CD14-positive monocyte (primary cell): ENCODE data around the gene USP15. TPM values are rescaled to one million over a fixed set of nuclear protein-coding genes. Genes with fewer than 3 reads are reported as not detected.

Source experiments
- DNase-seq, 3 donors: peaks; one replicate each; pipeline ENCODE4 v3.0.0-alpha.2; 2011 to 2022
- H2AFZ ChIP-seq: 2 replicates; pipeline ENCODE4 v1.6.0; 2012; ENCODE audit warnings: mild to moderate bottlenecking, low read depth, low read length, inconsistent platforms; ENCODE audit not compliant: insufficient read depth, poor library complexity, severe bottlenecking
- H3K27ac ChIP-seq, 2 donors: 1 replicate in 1 of 2; 2 replicates in 1 of 2; pipeline ENCODE4 v1.5.1; 2012 to 2013; ENCODE audit warnings: low read length in 2 of 2, control low read depth in 1 of 2, inconsistent platforms in 1 of 2, low read depth in 1 of 2, mild to moderate bottlenecking in 1 of 2
- H3K27me3 ChIP-seq, 2 donors: one replicate each; pipeline versions ENCODE4 v1.6.0 to v1.6.1; 2011 to 2013; ENCODE audit warnings: low read length in 2 of 2; ENCODE audit not compliant: control insufficient read depth in 2 of 2, insufficient read depth in 2 of 2
- H3K36me3 ChIP-seq, 2 donors: replicated peaks in 1 of 2; 1 replicate in 1 of 2; 2 replicates in 1 of 2; pipeline versions ENCODE4 v1.5.1 to v1.6.1; 2012 to 2013; ENCODE audit warnings: low read length in 2 of 2, control low read depth in 1 of 2, inconsistent platforms in 1 of 2, mild to moderate bottlenecking in 1 of 2; ENCODE audit not compliant: insufficient read depth in 2 of 2, control insufficient read depth in 1 of 2
- H3K4me1 ChIP-seq, 2 donors: 1 replicate in 1 of 2; 2 replicates in 1 of 2; pipeline versions ENCODE4 v1.5.1 to v1.6.1; 2012 to 2013; ENCODE audit warnings: low read length in 2 of 2, control low read depth in 1 of 2, inconsistent platforms in 1 of 2, mild to moderate bottlenecking in 1 of 2, moderate library complexity in 1 of 2; ENCODE audit not compliant: insufficient read depth in 2 of 2, control insufficient read depth in 1 of 2
- H3K4me2 ChIP-seq: replicated peaks from 2 replicates; pipeline ENCODE3; 2012; ENCODE audit warnings: low read length, moderate library complexity, mild to moderate bottlenecking; ENCODE audit not compliant: poor library complexity, severe bottlenecking; ENCODE audit errors: extremely low read depth
- H3K4me3 ChIP-seq, 3 experiments: fragments of 200-600 bp in 1 of 3; sonication (generic) in 1 of 3; replicated peaks in 1 of 3; 1 replicate in 2 of 3; 2 replicates in 1 of 3; pipeline ENCODE4 v1.5.1; 2011 to 2013; ENCODE audit warnings: low read length in 3 of 3, mild to moderate bottlenecking in 3 of 3, control low read depth in 2 of 3, low read depth in 2 of 3, inconsistent platforms in 1 of 3, moderate library complexity in 1 of 3
- H3K79me2 ChIP-seq: 2 replicates; pipeline ENCODE4 v1.6.0; 2012; ENCODE audit warnings: mild to moderate bottlenecking, control low read depth, inconsistent platforms, low read length, moderate library complexity; ENCODE audit not compliant: insufficient read depth
- H3K9ac ChIP-seq: 2 replicates; pipeline ENCODE4 v1.6.0; 2017; ENCODE audit warnings: low read length, mild to moderate bottlenecking; ENCODE audit not compliant: insufficient read depth, poor library complexity, severe bottlenecking
- H3K9me3 ChIP-seq, 2 donors: replicated peaks in 1 of 2; 1 replicate in 1 of 2; 2 replicates in 1 of 2; pipeline versions ENCODE4 v1.5.1 to v1.6.1; 2012 to 2013; ENCODE audit warnings: low read length in 2 of 2, control low read depth in 1 of 2; ENCODE audit not compliant: control insufficient read depth in 1 of 2, insufficient read depth in 1 of 2
- H4K20me1 ChIP-seq: 2 replicates; pipeline ENCODE4 v1.6.0; 2012; ENCODE audit warnings: mild to moderate bottlenecking, low read length, control low read depth, moderate library complexity; ENCODE audit not compliant: insufficient read depth
- H3K27ac Mint-ChIP-seq, 7 donors: one replicate each; pipeline ENCODE4 v1.8.0; 2020; ENCODE audit warnings: mild to moderate bottlenecking in 7 of 7, mixed read lengths in 7 of 7, moderate library complexity in 6 of 7, inconsistent platforms in 2 of 7
- H3K27me3 Mint-ChIP-seq, 3 donors: one replicate each; pipeline ENCODE4 v1.8.0; 2021 to 2022; ENCODE audit warnings: low read depth in 3 of 3, mild to moderate bottlenecking in 3 of 3, mixed read lengths in 3 of 3, moderate library complexity in 3 of 3, inconsistent platforms in 1 of 3
- H3K36me3 Mint-ChIP-seq, 2 donors: one replicate each; pipeline ENCODE4 v1.8.0; 2020; ENCODE audit warnings: mixed read lengths in 2 of 2, inconsistent platforms in 1 of 2, mild to moderate bottlenecking in 1 of 2
- H3K4me1 Mint-ChIP-seq: one replicate; pipeline ENCODE4 v1.8.0; 2020; ENCODE audit warnings: mild to moderate bottlenecking, mixed read lengths
- H3K4me3 Mint-ChIP-seq, 2 donors: one replicate each; pipeline ENCODE4 v1.8.0; 2020; ENCODE audit warnings: mild to moderate bottlenecking in 2 of 2, mixed read lengths in 2 of 2, moderate library complexity in 1 of 2
- H3K9me3 Mint-ChIP-seq, 7 donors: one replicate each; pipeline ENCODE4 v1.8.0; 2020 to 2022; ENCODE audit warnings: mixed read lengths in 7 of 7, mild to moderate bottlenecking in 6 of 7, moderate library complexity in 6 of 7, inconsistent platforms in 2 of 7
- CTCF ChIP-seq: fragments of 200-600 bp; IDR thresholded peaks from one replicate; pipeline ENCODE4 v1.8.0; 2022; ENCODE audit warnings: antibody characterized with exemption, mild to moderate bottlenecking
- WGBS: methylation state at CpG from one replicate; pipeline ENCODE4 v1.1.5; 2013; ENCODE audit warnings: missing lambda C conversion rate; ENCODE audit not compliant: insufficient coverage; 5-methylcytosine and 5-hydroxymethylcytosine counted together
- intact Hi-C, 2 donors: fragments of 100-400 bp; cut with micrococcal nuclease; formaldehyde crosslinking; loops; one replicate each; pipeline versions ENCODE4 v1.15.0 to v1.15.1; 2023
- polyA plus RNA-seq, 3 donors: library from polyadenylated mRNA; depleted of rRNA in 1 of 3; unstranded in 2 of 3; stranded (reverse) in 1 of 3; fragments of 300-500 nt in 2 of 3; fragments of >200 nt in 1 of 3; fragmentation: Illumina TruSeq in 2 of 3; gene quantifications; 1 replicate in 2 of 3; 2 replicates in 1 of 3; pipeline ENCODE4 v1.2.3, GENCODE V29; 2012 to 2021

USP15 gene
- polyA plus RNA-seq, 3 donors = 146 to 449 (median 180) TPM

- Mint-ChIP-seq H3K4me3 (no peak overlapping the region), H3K27ac (no peak overlapping the region)
Observed at GRCh38 chr12:62396750-62397149, 136.5 kb downstream of the USP15 start.

GRCh38 chr12:62400135-62400534, 139.9 kb downstream of the USP15 start:
- Mint-ChIP-seq H3K9me3 (no peaks in the 10 kb centered on the region), H3K4me1 (no peaks in the 10 kb centered on the region), H3K27ac (no peak overlapping the region), H3K4me3 (no peak overlapping the region), H3K36me3 (peaks cover 70 to 81% of the 10 kb centered on the region in 2 donors), H3K27me3 (no peaks in the 10 kb centered on the region)
- no peak for DNase-seq
- Histone ChIP-seq H2AFZ (no peak overlapping the region), H3K4me2 (no peak overlapping the region), H3K27ac (no peak overlapping the region), H3K9ac (no peak overlapping the region), H3K36me3 (peaks cover 94 to 96% of the 10 kb centered on the region in 2 donors), H4K20me1 (peaks cover 99% of the 10 kb centered on the region), H3K4me3 (no peak overlapping the region), H3K27me3 (no peaks in the 10 kb centered on the region), H3K79me2 (peaks cover 10% of the 10 kb centered on the region), H3K4me1 (no peaks in the 10 kb centered on the region), H3K9me3 (no peaks in the 10 kb centered on the region)
- intact Hi-C loops = no loop called here
- no CpG with 5 or more reads among the region's 2 CpGs for WGBS
- no peak for TF ChIP-seq CTCF

More at GRCh38 chr12:62396750-62397149, 136.5 kb downstream of the USP15 start:
- no peak overlapping the region for H3K4me2 ChIP-seq
- H2AFZ ChIP-seq = no peak overlapping the region
- peaks cover 17% of the 10 kb centered on the region for H3K79me2 ChIP-seq
- Mint-ChIP-seq H3K36me3 (peaks cover 69 to 77% of the 10 kb centered on the region in 2 donors), H3K4me1 (no peaks in the 10 kb centered on the region), H3K9me3 (no peaks in the 10 kb centered on the region), H3K27me3 (no peaks in the 10 kb centered on the region)
- H4K20me1 ChIP-seq = peaks cover 99% of the 10 kb centered on the region
- intact Hi-C loops = no loop called here
- DNase-seq = no peak
- H3K9ac ChIP-seq = no peak overlapping the region
- no peaks in the 10 kb centered on the region for H3K4me1 ChIP-seq
- H3K9me3 ChIP-seq = no peaks in the 10 kb centered on the region
- H3K27ac ChIP-seq = no peak overlapping the region
- H3K4me3 ChIP-seq = no peak overlapping the region
- no peaks in the 10 kb centered on the region for H3K27me3 ChIP-seq
- WGBS = no CpG with 5 or more reads among the region's 4 CpGs
- H3K36me3 ChIP-seq = peaks cover 95 to 97% of the 10 kb centered on the region in 2 donors
- TF ChIP-seq CTCF = no peak
